ENCODE results near the gene PDE4D. TPM values are rescaled to one million over a fixed set of nuclear protein-coding genes. Genes with fewer than 3 reads are reported as not detected.

PDE4D gene
- total RNA-seq, 1 donor = 19.9 TPM

GRCh38 chr5:58919833-58920232, 973.7 kb downstream of the PDE4D start:
- Histone ChIP-seq H3K4me3 (ENCODE audit: insufficient read depth, low read length) (no peak overlapping the region), H3K27ac (ENCODE audit: low read depth, low read length) (no peak overlapping the region), H3K4me2 (ENCODE audit: insufficient read depth, low read length) (no peak overlapping the region), H3K4me1 (ENCODE audit: insufficient read depth, low read length) (peaks cover 23% of the 10 kb centered on the region), H4K20me1 (ENCODE audit: insufficient read depth, low read length) (no peaks in the 10 kb centered on the region), H3K9me3 (ENCODE audit: low read depth, low read length) (no peaks in the 10 kb centered on the region), H2AFZ (ENCODE audit: low read length) (no peak overlapping the region), H3K27me3 (ENCODE audit: insufficient read depth, low read length) (peaks cover 5% of the 10 kb centered on the region), H3K36me3 (ENCODE audit: insufficient read depth, low read length) (no peaks in the 10 kb centered on the region), H3K79me2 (ENCODE audit: insufficient read depth, low read length) (no peaks in the 10 kb centered on the region)
- no peak for TF ChIP-seq CTCF (IDR thresholded peaks at IDR 0.05; ENCODE audit: extremely low read depth, low read depth, low read length)
- DNase-seq (ENCODE audit: insufficient read length, low spot score, missing footprints) = no peak

Small RNAs within 50 kb of the gene (small RNA-seq; reads per million reads assigned to genes)
- gene MIR582 = 0.67 reads per million

Data from osteoblast (primary cell).